ENCODE measurements around the gene TRIM6. TPM values are rescaled to one million over a fixed set of nuclear protein-coding genes. Genes with fewer than 3 reads are reported as not detected.

Gene TRIM6
- total and polyA plus RNA-seq, 2 donors (not counting 3 experiments of a cell fraction or from before 2014, with no cell fraction given): 3.9 to 5.6 TPM

DNA sequence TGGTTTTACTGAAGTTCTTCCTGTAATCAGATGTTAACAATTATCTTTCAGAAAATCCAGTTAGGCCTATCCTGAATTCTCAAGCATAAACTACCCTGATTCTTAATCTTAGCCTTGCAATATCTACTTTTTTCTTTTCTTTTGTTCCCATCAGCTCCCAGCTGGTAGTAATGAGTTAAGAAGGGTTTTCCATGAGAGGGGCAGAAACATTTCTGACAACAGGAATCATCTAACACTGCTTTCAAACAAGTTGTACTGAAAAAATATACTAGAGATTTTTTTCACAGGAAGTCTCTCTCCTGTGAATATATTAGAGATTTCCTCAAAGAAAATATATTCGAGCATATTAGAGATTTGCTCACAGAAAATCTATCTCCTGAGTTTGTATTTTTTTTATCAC is 3.3 kb upstream of the TRIM6 start:
- no peak for TF ChIP-seq GATA2 (IDR thresholded peaks at IDR 0.05; ENCODE audit: insufficient read depth, insufficient read length, low read depth, low read length)
- TF ChIP-seq, protein P1, sequence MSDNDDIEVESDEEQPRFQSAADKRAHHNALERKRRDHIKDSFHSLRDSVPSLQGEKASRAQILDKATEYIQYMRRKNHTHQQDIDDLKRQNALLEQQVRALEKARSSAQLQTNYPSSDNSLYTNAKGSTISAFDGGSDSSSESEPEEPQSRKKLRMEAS (IDR thresholded peaks at IDR 0.05; ENCODE audit: insufficient read depth, insufficient read length): no peak
- no peak for TF ChIP-seq MYC (IDR thresholded peaks at IDR 0.05; ENCODE audit: low read depth, low read length)
- TF ChIP-seq, protein P2, sequence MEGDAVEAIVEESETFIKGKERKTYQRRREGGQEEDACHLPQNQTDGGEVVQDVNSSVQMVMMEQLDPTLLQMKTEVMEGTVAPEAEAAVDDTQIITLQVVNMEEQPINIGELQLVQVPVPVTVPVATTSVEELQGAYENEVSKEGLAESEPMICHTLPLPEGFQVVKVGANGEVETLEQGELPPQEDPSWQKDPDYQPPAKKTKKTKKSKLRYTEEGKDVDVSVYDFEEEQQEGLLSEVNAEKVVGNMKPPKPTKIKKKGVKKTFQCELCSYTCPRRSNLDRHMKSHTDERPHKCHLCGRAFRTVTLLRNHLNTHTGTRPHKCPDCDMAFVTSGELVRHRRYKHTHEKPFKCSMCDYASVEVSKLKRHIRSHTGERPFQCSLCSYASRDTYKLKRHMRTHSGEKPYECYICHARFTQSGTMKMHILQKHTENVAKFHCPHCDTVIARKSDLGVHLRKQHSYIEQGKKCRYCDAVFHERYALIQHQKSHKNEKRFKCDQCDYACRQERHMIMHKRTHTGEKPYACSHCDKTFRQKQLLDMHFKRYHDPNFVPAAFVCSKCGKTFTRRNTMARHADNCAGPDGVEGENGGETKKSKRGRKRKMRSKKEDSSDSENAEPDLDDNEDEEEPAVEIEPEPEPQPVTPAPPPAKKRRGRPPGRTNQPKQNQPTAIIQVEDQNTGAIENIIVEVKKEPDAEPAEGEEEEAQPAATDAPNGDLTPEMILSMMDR (IDR thresholded peaks at IDR 0.05; ENCODE audit: extremely low read depth in 1 of 2, insufficient read depth in 1 of 2, low read depth in 1 of 2, low read length in 2 of 2): no peak
- no peak for TF ChIP-seq EZH2 (IDR thresholded peaks at IDR 0.05; ENCODE audit: borderline replicate concordance, low read depth, low read length, severe bottlenecking)
- no peak for TF ChIP-seq FOS (IDR thresholded peaks at IDR 0.05; ENCODE audit: borderline replicate concordance, insufficient read depth, low read length)
- TF ChIP-seq JUN (IDR thresholded peaks at IDR 0.05; ENCODE audit: borderline replicate concordance, insufficient read depth, insufficient read length, low read depth): no peak
- no peak for TF ChIP-seq POLR2A (IDR thresholded peaks at IDR 0.05; ENCODE audit: low read depth, low read length)
- TF ChIP-seq POLR2AphosphoS5 (IDR thresholded peaks at IDR 0.05; ENCODE audit: insufficient read depth, low read depth, low read length): no peak
- intact Hi-C loops (cut with micrococcal nuclease): loop anchor here (10.0 kb wide), 1 partner anchor 642 kb away; the partner anchor contains the start of genes CNGA4 and FHIP1B
- H3K79me2 ChIP-seq (ENCODE audit: control insufficient read depth, insufficient read depth, low read length): no peaks in the 10 kb centered on the region
- POLR2A ChIA-PET: no interaction called here
- H3K9me1 ChIP-seq (replicated peaks; ENCODE audit: control insufficient read depth, extremely low read depth, insufficient read depth, low read length): no peaks in the 10 kb centered on the region
- H3K4me1 ChIP-seq (ENCODE audit: control insufficient read depth, extremely low read depth, insufficient read depth, low read length): peaks cover 7% of the 10 kb centered on the region
- no peak overlapping the region for H3K4me3 ChIP-seq (replicated peaks in 1 of 3; ENCODE audit: insufficient read depth in 1 of 3, low read depth in 1 of 3, low read length in 3 of 3)
- no peaks in the 10 kb centered on the region for H4K20me1 ChIP-seq (replicated peaks; ENCODE audit: control insufficient read depth, extremely low read depth, insufficient read depth, low read length)
- DNase-seq (ENCODE audit: low read depth, low spot score) (no peak), FAIRE-seq (no peak)
- no peaks in the 10 kb centered on the region for H3K36me3 ChIP-seq (ENCODE audit: control insufficient read depth in 2 of 2, extremely low read depth in 1 of 2, insufficient read depth in 2 of 2, low read length in 2 of 2)
- no peaks in the 10 kb centered on the region for H3K9me3 ChIP-seq (replicated peaks; ENCODE audit: control insufficient read depth, insufficient read depth, low read length)
- CTCF ChIA-PET: no interaction called here
- H3K27ac ChIP-seq (ENCODE audit: insufficient read depth, low read depth, low read length): no peak overlapping the region
- no peak overlapping the region for H2AFZ ChIP-seq (ENCODE audit: low read depth, low read length)
- H3K4me2 ChIP-seq (ENCODE audit: insufficient read depth, low read length): no peak overlapping the region
- dilution Hi-C loops (cut with MboI; ENCODE audit: extremely low pct_ligation_motif_present, low sequenced_read_pairs): no loop called here
- no peak overlapping the region for H3K9ac ChIP-seq (replicated peaks; ENCODE audit: extremely low read depth, insufficient read depth, low read length)
- no TSS peak for BruUV-seq (replicated peaks)
- H3K27me3 ChIP-seq (ENCODE audit: control insufficient read depth in 2 of 2, insufficient read depth in 2 of 2, low read length in 2 of 2): no peaks in the 10 kb centered on the region

Data from endothelial cell of umbilical vein (primary cell).